Measurements from ENCODE around the gene LSAMP.

LSAMP gene

DNA sequence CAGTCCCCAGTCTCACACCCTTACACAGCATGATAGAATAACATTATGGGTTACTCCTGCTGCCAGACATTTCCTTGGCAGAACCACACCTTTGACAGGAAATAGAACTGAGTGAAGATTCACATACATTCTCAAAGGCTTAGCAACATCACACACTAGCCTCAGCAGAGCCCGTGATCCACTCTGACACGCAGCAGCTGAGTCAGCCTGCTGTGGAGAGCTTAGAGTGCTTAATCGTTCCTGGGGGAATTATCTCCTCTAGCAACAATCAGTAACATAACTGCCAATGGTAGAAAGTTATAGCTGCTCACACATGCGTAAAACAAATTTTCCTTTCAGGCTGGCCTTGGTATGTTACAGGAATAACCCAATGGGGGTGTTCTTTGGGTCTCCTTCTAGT lies 439.9 kb downstream of the LSAMP start:
- DNase-seq, result no peak

DNA sequence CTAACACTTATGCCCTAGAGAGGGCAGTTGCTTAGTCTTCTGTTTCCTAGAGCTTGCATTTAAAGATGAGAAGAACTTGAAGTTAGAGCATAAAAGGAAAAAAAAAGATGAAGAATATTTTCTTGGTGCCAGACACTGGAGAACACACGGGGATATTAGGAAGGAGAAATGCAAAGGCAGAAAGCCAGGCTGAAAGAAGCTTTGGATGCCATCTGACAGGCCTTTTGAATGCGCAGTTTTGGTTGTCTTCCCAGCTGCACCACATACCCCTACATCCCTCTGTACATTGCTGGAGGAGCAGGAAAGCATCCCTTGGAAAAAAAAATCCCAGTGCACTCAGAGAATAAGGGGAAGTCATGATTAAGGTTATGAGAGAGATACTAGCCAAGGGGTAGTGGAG lies 443.1 kb downstream of the LSAMP start:
- DNase-seq, result no peak

DNA sequence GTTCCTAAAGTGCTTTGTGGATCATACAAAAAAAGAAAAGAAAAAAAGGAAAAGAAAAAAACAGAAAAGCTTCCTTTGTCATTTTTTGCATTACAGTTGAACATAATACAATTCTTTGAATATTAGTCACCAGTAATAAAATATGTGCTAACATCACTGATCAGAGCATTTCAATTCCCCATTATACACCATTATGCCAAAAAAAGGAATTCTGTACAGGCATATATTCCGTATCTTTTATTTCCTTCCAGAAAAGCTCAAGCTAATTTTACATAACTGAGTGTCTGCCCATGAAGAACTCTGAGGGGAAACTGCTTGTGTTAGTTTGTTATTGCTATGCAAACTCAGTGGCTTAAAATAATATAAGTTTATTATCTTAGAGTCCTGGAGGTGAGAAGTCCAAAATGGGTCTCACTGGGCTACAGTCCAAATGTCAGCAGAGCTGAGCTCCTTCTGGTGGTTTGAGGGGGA lies 444.1 kb downstream of the LSAMP start:
- no peak for DNase-seq

DNA sequence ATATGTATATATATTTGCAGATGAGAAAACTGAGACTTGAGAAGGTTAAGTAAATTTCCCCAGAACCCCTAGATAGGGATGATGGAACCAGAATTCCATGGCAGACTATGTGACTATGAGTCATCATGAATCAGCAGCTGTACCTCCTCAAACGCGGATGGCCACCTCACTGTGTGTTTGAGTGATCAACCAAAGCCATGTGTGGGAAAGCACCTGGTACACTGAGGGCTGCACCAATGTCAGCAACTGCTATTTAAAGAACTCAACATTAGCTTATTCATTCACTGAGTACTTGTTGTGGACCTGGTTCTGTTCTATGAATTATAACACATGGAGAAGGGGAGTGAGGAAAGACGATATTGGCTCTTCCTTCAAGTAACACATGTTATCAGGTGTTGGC lies 445.0 kb downstream of the LSAMP start:
- no peak for DNase-seq

DNA sequence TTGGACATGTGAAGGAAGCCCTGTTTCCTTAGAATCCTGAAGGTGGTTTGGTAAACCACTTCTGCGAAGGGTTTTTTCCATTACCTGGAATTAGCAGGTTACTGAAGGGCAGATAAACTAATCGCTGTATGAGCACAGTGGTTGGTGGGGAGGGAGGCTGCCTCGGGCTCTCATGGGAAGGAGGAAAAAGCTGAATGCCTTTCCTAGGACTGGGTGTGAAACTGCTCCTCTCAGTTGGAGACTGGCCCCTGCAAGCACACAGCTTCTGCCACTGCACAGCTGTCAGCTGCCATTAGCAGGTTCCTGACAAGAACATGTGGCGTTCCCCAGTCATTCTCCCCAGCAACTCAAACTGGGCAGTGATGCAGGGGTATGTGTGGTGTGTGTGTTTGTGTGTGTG lies 445.7 kb downstream of the LSAMP start:
- no peak for DNase-seq

DNA sequence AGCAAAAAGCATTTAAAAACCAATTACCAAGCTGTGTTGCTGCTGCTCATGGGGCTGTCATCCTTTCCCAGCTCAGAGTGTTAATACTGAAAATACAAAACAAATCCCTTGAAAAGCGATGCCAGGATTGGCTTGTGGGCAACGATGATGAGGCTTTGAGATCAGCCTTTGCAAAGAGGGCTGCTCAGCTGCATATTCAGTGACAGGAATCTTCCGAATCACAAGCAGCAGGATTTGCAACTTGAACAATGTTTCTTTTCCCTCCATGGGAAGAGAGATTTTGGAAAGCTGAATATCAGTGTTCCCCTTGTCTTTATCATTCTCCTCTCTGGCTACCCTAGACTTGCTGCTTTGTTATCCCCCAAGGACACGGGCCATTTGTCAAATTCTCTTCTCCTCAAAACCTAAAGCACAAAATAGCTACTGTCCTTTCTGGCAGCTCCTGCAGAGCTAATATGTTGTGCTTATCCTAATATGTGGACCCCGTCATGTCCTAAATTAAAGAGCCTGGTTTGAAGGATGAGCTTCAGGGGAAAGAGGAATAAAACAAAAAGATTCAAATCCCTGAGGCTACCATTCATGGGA lies 446.2 kb downstream of the LSAMP start:
- no peak for DNase-seq

DNA sequence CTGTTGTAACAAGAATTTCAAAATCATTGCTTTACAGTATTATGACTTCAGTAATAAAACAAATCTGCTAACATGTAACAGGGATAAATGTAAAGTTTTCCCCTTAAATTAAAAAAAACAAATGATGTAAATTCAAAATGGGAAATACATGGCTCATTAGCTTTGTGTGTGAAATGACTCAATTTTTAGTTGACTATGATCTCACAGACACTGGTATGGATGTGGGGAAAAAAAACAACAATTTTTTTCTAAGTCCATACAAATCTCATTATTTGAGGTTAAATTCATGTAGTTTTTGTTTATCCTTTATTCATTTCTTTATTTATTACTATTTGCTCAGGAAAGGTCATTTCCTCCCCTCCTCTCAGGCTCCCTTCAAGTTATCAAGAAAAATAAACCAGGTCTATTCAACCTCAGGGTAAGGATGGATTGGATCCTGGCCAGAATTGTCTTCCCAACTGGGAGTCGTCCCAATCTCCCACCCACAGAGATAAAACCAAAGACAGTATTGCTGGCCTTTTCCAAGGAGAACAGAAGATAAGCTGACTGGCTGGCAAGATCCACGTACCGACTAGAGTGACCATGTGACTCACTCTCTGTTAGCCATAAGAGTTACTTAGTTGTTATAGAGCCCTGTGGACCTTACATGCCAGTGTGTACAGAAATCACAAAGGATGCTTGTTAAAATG lies 448.7 kb downstream of the LSAMP start:
- no peak for DNase-seq

DNA sequence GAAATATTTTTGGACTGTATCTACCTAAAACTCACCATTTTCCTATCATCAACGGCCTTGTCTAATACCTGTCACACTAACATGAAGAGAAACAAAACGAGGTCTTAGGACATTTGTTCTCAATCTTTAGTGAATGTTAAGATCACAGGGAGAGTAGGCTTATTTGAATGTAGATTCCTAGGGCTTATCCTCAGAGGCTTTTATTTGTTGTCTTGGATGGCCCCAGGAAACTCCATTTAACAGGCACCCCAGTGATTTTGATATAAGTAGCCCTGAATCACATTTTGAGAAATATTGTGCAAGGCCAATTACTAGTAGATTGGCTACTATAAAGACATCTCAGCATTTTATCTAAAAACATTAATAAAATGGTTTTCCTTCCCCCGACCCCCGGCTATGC lies 454.6 kb downstream of the LSAMP start:
- DNase-seq, result no peak

DNA sequence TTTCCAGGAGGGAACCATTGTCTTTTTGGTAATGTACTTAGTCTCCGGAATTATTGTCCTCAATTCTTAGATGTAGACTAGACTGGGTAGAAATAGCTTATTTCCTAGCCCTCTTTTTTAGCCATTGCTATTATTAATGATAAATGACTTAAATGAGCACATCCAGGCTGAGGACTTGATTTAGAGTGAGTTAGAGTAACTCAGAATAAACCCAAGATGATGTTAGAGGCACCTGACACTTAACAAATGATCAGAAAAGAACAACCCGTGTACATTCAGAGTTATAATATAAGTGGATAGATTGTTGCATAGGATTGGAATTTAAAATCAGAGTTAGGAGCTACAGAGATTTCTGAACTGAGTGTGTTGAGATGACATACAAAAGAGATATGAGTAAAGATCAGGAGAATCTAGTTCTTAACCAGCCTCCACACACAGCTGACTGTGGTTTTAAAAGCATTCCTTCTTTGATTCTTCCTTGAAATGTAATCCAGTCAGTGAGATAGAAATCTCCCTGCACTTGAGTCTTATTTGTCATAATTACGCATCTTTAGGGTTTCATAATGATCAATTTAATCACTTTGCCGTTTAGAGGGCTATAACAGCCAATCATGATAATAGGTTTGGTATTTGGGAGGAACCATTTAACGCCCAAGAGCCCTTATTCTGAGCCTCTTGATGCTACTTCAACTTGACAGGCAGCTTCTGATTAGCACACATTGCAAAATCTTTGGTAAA lies 455.4 kb downstream of the LSAMP start:
- no peak for DNase-seq

DNA sequence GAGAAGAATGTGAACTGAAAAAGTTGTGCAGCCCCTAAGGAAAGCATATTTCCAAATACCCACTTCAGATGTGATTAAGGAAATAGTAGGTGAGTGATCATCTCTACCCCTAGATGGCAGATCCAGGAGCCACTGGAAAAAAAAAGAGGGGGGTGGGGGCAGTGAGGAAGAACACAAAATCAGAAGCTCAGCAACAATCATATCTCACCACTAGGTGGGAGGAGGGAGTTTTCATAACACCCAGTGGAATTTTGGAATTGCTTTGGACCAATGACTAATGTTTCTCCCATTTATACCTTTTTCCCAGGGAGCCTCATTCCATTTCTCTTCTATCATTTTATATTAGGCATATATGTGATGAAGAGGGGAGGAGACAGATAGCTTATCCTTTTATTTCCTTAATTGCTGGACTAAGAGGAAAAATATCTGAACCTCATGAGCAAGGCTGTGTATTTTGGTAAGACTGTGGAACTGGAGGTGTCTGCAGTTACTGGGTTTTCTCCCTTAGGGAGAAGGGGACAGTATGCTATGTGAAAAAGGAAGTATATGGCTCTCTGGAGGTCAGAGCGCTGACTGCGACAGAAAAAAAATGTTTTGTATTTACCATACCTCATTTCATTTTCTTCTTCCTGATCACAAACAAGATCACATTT lies 458.6 kb downstream of the LSAMP start:
- DNase-seq, result no peak

DNA sequence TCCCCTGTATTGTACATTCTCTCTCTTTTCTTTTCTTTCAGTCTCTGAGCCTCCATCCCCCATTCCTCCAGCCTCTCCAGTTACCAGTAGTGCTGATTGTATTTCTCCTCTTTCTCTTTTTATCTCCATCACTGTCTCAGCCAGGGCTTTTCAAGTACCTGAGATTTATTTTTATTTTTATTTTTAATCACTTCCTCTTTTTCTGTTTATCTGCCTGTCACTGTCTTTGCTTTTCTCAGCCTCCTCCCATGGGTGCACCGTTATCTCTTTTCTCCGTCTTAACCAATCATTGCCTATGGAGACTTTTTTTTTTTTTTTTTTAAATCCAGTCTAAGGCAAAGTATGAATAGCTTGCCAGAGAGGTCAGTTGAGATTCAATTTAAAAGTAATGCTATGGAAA lies 462.7 kb downstream of the LSAMP start:
- no peak for DNase-seq

DNA sequence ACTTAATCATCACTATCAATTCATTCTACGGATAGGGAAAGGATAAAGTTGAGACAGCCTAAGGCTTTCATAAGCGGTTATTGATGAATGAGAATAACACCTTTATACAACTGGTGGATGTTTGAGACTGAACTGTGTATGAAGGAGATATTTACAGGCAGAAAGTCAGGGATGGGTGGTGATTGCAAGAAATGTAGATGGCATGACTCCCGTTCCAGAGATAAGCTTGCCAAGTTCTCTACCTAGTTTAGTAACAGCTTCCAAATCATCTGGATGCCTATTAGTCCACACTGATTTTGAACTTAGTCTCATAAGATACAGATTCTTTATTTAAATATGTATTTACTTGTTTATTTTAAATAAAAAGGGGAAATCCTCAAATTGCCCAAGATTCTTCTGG lies 463.2 kb downstream of the LSAMP start:
- no peak for DNase-seq

DNA sequence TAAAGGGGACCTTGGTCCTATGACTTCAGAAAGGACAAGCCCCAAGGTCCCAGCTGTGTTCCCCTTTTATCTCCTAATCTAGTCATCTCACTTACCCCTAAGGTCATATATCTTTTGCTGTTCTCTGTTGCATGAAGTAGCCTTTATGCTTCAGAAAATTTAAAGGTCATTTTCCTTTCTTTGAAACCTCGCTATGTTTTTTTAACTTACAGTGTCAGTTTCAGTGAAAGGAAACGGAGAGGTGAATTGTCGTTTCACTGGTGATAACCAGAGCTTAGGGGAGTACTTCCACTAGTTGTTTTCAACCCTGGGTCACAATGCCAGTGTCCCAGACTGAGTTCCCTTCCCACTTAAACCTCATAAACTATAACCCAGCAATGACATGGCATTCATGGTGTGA lies 464.6 kb downstream of the LSAMP start:
- DNase-seq, result no peak

DNA sequence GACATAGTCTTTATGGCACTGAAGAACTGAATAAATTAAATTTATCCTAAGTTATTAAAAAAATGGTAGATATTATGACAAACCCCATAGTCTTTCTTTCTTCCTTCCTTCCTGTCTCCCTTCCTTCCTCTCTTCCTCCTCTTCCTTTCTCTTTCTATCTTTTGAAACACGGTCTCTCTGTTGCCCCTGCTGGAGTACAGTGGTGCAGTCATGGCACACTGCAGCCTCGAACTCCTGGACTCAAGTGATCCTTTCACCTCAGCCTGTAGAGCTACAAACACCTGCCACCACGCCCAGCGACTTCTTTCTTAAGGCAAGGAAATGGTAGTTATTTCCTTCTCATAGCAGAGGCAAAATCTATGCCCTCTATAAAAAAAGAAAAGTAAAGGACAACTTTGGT lies 467.4 kb downstream of the LSAMP start:
- no peak for DNase-seq

DNA sequence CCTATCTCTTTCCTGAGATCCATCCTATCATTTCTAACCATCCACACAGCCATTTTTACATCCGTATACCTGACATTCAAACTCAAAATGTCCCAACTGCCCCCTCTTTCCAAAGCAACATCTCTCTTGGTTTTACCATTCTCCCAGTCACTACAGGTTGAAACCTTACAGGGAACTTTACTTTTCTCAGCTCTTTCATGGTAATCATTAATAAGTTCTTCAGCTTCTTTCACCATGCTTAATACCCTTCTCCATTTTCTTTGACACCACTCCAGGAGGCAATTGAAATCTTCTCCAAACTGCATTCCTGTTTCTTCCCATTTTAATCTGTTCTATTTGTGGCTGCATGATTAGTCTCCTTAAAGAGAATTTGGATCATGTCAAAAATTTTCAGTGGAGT lies 469.5 kb downstream of the LSAMP start:
- no peak for DNase-seq

DNA sequence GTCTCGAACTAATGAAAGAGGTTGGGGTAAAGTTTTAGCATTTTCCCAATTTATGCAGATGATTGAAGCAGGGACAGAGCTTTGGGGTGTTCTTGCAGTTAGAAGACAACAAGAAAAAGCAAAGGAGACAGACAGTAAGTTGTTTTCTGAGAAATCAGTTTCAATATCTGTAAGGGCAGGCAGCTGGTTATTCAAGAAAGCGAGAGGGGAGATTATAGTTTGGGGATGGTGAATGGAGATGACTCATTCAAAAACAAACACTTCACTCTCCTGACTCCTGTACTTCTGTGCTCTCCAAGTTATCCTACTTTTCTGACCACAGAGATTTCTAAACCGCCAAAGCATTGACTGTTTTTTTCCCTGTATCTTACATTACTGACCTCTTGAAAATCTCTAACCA lies 469.9 kb downstream of the LSAMP start:
- no peak for DNase-seq

DNA sequence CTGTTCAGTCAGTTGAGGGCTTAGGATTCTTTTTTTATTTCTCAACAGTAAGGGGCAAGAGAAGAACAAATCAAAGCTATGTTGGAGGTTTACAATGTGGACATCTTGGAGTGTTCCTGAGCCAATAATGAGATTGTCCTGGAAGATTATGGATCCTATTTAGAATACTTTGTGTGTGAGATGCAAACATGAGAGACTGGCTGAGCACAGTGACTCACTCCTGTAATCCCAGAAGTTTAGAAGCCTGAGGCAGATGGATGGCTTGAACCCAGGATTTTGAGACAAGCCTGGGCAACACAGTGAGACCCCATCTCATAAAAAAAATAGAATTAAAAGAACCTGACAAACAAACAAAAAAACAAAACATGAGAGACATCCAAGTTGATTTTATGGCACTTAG lies 470.3 kb downstream of the LSAMP start:
- DNase-seq, result no peak

DNA sequence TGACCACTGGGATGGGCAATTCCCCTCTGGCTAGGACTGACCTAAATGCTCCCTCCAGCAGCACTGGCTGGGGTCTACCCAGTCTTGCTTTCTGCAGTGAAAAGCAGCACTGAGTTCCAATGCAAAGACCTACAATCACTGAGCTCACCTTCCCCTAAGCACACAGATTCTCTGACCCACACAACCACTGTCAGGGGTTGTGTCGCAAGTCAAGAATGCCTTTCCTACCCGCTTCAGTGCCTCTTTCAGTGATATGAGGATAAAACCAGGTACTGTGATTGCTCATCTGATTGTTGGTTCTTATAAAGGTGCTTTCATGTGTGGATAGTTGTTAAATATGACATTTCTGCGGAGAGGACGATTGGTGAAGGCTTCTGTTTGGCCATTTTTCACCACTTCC lies 476.4 kb downstream of the LSAMP start:
- DNase-seq, result no peak

DNA sequence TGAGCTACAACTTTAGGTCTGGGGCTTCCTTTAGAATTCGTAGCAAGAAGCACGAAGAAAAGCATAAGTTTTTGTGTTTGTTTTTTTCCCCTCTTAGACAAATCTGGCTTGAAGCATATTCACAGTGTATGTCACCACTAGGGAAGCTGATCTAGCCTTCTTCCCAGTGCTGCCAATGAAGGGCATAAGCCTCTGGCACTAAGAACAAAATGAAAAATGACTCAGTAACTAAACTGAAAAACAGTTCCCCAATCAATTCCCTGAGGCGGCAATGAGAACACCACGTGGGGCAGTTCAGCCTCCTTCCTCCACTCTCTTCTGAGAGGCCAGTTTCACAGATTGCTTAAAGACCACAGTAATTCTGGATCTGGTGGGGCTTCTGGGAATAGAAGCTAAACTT lies 483.9 kb downstream of the LSAMP start:
- DNase-seq, result no peak

DNA sequence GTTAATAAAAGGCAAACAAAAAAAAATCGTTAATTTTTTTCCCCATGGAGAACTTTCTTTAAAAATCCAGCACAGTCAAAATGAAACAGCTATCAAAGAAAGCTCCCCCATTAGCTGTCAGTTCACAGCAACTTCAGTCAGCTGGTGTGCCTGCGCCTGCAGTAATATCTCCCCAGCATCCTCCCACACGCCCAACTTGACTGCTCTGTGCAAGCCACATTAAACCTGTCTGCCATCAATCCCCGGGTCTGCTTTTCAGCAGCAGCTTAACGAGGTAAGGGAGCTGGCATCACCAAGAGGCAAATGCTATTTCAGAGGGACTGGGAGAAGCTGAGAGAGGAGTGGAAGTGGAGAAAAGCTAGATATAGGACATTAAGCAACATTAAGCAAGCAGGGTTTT lies 484.5 kb downstream of the LSAMP start:
- DNase-seq, result no peak

DNA sequence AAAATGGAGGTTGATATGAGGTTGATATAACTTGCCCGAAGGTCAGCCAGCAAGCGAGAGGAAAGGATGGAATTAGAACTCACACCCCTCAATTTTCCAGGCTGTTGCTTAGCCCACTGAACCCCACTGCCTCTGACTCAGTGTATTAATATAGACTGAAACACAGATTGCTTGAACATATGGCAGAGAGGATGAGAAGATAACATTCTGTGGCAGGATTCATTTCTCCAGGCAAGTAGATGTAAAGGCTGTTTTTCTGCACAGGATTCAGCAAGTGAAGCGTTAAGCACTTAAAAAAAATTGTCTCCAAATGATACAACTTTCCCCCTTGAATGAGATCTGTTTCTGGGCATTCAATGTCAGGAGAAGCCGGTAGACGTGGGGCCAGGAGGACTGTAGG lies 486.8 kb downstream of the LSAMP start:
- DNase-seq, result no peak

DNA sequence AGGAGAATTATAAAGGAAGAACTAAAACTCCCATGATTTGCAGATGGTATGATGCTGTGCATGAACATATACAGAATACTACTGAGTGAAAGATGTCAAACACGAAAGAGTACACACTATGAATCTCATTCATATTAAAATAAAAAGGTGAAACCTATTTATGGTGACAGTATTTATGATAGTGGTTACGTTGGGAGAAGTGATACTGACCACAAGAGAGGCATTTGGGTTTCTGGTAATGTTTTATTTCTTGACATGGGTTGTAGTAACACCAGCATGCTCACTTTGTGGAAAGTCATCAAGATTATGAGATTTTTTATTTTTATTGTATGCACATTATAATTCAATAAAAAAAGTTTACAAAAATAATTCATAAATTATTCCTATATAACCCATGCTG lies 498.0 kb downstream of the LSAMP start:
- DNase-seq, result no peak

DNA sequence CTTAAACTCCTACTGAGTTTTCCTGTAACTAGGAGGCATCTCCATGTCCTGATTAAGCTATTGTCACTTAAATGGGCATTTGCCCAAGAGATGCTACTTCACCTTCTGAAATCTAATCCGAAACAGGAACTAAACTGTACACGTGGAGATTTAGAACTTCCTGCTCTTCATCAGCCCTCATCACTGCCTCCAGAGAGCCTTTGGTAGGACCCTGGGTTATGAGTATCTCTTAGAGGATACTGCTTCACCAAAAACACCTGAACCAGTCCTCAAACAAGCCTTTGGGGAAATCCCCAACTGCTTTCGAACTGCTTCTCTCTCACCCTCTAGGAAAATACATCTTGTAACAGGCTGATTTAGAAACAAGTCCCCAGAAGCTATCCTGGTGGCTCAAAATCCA lies 501.7 kb downstream of the LSAMP start:
- no peak for DNase-seq

DNA sequence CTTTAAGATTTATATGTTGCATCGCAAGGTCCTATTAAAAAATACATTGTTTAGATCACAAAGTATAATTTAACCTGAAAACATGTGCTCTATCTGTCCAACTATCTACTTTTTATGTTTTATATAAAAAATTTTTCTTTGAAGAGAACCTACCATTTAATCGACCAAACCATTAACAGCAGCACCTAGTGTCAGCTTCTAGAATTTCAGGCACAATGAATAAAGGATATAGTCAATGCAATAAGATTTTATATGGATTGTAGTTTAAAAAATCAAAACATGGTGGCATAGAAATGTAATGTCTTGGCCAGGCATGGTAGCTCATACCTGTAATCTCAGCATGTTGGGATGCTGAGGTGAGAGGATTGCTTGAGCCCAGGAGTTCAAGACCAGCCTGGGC lies 508.2 kb downstream of the LSAMP start:
- no peak for DNase-seq
